Hepatocyte (in vitro differentiated cells): ENCODE measurements around the gene GATAD1. TPM values are rescaled to one million over a fixed set of nuclear protein-coding genes. Genes with fewer than 3 reads are reported as not detected.

Experiments
- DNase-seq: peaks from one replicate; pipeline ENCODE4 v3.0.0-alpha.2; 2016; ENCODE audit warnings: low spot score
- H2AFZ ChIP-seq: fragments of 200-600 bp; sonication (generic); 2 replicates; pipeline ENCODE4 v1.6.0; 2016; ENCODE audit warnings: antibody characterized with exemption, mild to moderate bottlenecking
- H3K27ac ChIP-seq: fragments of 200-600 bp; sonication (generic); 2 replicates; pipeline ENCODE4 v1.5.1; 2016; ENCODE audit warnings: mild to moderate bottlenecking
- H3K27me3 ChIP-seq: fragments of 200-600 bp; sonication (generic); 2 replicates; pipeline ENCODE4 v1.6.1; 2016
- H3K36me3 ChIP-seq: fragments of 200-600 bp; sonication (generic); replicated peaks from 2 replicates; pipeline ENCODE4 v1.5.1; 2016; ENCODE audit warnings: low read depth; ENCODE audit not compliant: insufficient read depth
- H3K4me1 ChIP-seq: fragments of 200-600 bp; sonication (generic); 2 replicates; pipeline ENCODE4 v1.5.1; 2016; ENCODE audit warnings: mild to moderate bottlenecking, moderate library complexity; ENCODE audit not compliant: insufficient read depth
- H3K4me2 ChIP-seq: fragments of 200-600 bp; sonication (generic); 2 replicates; pipeline ENCODE4 v1.6.0; 2016
- H3K4me3 ChIP-seq: fragments of 200-600 bp; sonication (generic); 2 replicates; pipeline ENCODE4 v1.5.1; 2016; ENCODE audit warnings: mild to moderate bottlenecking
- H3K79me2 ChIP-seq: fragments of 200-600 bp; sonication (generic); 2 replicates; pipeline ENCODE4 v1.6.0; 2017; ENCODE audit warnings: mild to moderate bottlenecking
- H3K9me2 ChIP-seq: fragments of 200-600 bp; sonication (generic); replicated peaks from 2 replicates; pipeline ENCODE4 v1.6.0; 2017; ENCODE audit warnings: mild to moderate bottlenecking; ENCODE audit not compliant: insufficient read depth
- H3K9me3 ChIP-seq: fragments of 200-600 bp; sonication (generic); 2 replicates; pipeline ENCODE4 v1.5.1; 2016; ENCODE audit warnings: low read depth, mild to moderate bottlenecking
- H4K20me1 ChIP-seq: fragments of 200-600 bp; sonication (generic); 2 replicates; pipeline ENCODE4 v1.6.0; 2016; ENCODE audit warnings: mild to moderate bottlenecking; ENCODE audit not compliant: insufficient read depth, poor library complexity, severe bottlenecking
- EZH2 ChIP-seq: fragments of 200-600 bp; sonication (generic); IDR thresholded peaks from 2 replicates; pipeline ENCODE4 v1.6.1; 2016; ENCODE audit warnings: antibody characterized with exemption, mild to moderate bottlenecking, borderline replicate concordance
- EZH2phosphoT487 ChIP-seq: fragments of 200-600 bp; sonication (generic); IDR thresholded peaks from one replicate; pipeline ENCODE4 v1.6.1; 2018; ENCODE audit warnings: antibody characterized with exemption, mild to moderate bottlenecking, low read depth, moderate library complexity; ENCODE audit not compliant: unreplicated experiment, severe bottlenecking
- WGBS: methylation state at CpG from one replicate; pipeline ENCODE4 v1.1.6; 2016; ENCODE audit warnings: low lambda C conversion rate; ENCODE audit errors: missing lambda C conversion rate; 5-methylcytosine and 5-hydroxymethylcytosine counted together
- polyA plus RNA-seq: library from polyadenylated mRNA; unstranded; fragments of >200 nt; fragmentation: Nextera tagmentation; extraction: Ambion mirVana; gene quantifications from 2 replicates; pipeline ENCODE4 v1.2.1, GENCODE V29; 2016
- total RNA-seq: library from RNA; depleted of rRNA; stranded (reverse); fragments of >200 nt; gene quantifications from 2 replicates; pipeline ENCODE4 v1.2.3, GENCODE V29; 2014
- TF ChIP-seq, protein P1 (sequence below): fragments of 200-600 bp; sonication (generic); IDR thresholded peaks from 2 replicates; pipeline ENCODE4 v1.5.1; 2016; ENCODE audit warnings: antibody characterized with exemption, mild to moderate bottlenecking; ENCODE audit not compliant: poor library complexity

Gene GATAD1
- total and polyA plus RNA-seq, 2 experiments from 2014 or later, result 28.7 to 33.2 TPM

DNA sequence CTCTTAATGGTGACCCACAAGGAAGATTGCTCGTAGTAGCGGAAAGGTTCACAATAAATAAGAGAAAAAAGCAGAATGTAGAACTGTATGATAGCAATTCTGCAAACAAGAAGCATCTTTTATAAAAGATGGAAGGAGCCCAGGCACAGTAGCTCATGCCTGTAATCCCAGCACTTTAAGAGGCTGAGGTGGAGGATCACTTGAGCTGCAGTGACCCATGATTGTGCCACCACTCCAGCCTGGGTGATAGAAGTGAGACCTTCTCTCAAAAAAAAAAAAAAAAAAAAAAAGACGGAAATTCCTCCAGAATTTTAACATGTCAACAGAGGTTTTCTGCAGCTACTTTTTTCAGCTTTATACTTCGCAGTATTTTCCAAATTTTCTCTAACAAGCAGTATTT is 13.2 kb downstream of the GATAD1 start:
- 92% methylated on average over 4 of the region's 4 CpGs for WGBS

DNA sequence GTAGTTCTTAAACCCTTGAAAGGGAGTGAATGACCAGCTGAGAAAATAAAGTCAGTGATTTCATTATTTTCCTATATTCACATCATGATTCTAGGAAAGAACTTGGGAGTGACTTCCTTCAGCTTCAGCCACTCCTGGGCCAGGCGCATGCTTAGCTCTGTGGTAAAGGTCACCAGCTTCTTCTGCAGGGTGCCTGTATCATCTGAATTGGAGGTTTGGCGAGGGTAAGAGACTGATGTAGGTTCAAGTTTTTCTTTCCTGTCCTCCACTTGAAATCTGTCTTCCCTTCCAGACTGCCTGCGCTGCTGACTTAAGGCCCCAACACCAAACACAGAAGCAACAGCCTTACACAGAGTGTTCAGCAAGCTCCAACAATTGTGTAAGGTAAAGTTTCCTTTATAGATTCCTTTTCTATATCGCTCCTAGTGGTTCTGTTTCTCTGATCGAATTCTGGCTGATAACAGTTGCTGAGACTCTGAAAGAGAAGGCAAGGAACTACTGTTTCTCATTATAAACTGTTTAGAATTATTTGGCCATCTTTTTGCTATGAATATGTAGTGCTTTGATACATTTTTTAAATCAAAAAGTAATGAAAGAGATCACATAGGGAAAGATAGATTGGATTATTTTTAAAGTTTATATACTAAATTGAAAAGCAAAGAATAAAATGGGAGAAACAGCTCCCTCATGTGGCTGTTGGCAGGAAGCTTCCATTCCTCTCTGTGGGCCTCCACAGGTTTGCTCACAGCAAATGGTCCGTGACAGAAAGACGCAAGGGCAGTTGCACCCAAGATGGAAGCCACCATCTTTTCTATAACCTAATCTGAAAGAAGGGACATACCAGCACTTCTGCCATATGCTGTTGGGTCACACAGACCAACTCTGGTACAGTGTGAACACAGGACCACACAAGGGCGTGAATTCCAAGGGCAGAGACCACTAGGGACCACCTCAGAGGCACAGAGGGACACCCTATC is 14.0 kb downstream of the GATAD1 start:
- H3K4me2 ChIP-seq, result no peak overlapping the region
- no peaks in the 10 kb centered on the region for H3K9me2 ChIP-seq
- TF ChIP-seq, protein P1, sequence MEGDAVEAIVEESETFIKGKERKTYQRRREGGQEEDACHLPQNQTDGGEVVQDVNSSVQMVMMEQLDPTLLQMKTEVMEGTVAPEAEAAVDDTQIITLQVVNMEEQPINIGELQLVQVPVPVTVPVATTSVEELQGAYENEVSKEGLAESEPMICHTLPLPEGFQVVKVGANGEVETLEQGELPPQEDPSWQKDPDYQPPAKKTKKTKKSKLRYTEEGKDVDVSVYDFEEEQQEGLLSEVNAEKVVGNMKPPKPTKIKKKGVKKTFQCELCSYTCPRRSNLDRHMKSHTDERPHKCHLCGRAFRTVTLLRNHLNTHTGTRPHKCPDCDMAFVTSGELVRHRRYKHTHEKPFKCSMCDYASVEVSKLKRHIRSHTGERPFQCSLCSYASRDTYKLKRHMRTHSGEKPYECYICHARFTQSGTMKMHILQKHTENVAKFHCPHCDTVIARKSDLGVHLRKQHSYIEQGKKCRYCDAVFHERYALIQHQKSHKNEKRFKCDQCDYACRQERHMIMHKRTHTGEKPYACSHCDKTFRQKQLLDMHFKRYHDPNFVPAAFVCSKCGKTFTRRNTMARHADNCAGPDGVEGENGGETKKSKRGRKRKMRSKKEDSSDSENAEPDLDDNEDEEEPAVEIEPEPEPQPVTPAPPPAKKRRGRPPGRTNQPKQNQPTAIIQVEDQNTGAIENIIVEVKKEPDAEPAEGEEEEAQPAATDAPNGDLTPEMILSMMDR, result peak; percentile 84
- TF ChIP-seq EZH2, result no peak
- TF ChIP-seq EZH2phosphoT487, result no peak
- no peaks in the 10 kb centered on the region for H3K79me2 ChIP-seq
- peak overlapping the region; percentile 17 for H2AFZ ChIP-seq
- H3K36me3 ChIP-seq, result peaks cover 4% of the 10 kb centered on the region
- H3K4me1 ChIP-seq, result no peaks in the 10 kb centered on the region
- DNase-seq, result peak; percentile 63
- H4K20me1 ChIP-seq, result no peaks in the 10 kb centered on the region
- H3K27me3 ChIP-seq, result no peaks in the 10 kb centered on the region
- 68% methylated on average over 8 of the region's 8 CpGs for WGBS
- no peak overlapping the region for H3K4me3 ChIP-seq
- no peaks in the 10 kb centered on the region for H3K9me3 ChIP-seq
- peak overlapping the region; percentile 5 for H3K27ac ChIP-seq

More for the DNA sequence above, 13.2 kb downstream of the GATAD1 start:
- H4K20me1 ChIP-seq, result no peaks in the 10 kb centered on the region
- H3K9me2 ChIP-seq, result no peaks in the 10 kb centered on the region
- no peak overlapping the region for H3K4me3 ChIP-seq
- no peaks in the 10 kb centered on the region for H3K9me3 ChIP-seq
- no peak overlapping the region for H2AFZ ChIP-seq
- no peak overlapping the region for H3K4me2 ChIP-seq
- H3K27me3 ChIP-seq, result no peaks in the 10 kb centered on the region
- H3K4me1 ChIP-seq, result no peaks in the 10 kb centered on the region
- TF ChIP-seq, protein P1, result no peak
- TF ChIP-seq EZH2phosphoT487 (no peak), EZH2 (no peak)
- no peaks in the 10 kb centered on the region for H3K79me2 ChIP-seq
- H3K36me3 ChIP-seq, result peaks cover 4% of the 10 kb centered on the region
- DNase-seq, result no peak
- H3K27ac ChIP-seq, result no peak overlapping the region

DNA sequence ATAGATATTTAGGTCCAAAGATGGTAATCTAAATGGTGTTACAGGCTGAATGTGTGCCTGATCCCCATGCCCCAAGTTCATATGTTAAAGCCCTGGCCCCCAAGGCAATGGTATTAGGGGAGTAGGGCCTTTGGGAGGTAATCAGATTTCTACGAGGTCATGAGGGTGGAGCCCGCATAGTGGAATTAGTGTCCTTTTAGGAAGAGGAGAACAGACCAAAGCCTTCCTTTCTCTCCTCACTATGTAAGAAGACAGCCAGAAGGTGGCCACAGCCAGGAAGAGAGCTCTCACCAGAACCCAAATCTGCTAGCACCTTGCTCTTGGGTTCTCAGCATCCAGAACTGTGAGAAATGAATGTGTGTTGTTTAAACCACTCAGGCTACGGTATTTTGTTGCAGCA is 15.3 kb downstream of the GATAD1 start:
- no peak for DNase-seq
- no peaks in the 10 kb centered on the region for H3K27me3 ChIP-seq
- no peak overlapping the region for H3K27ac ChIP-seq
- no peaks in the 10 kb centered on the region for H3K4me1 ChIP-seq
- H3K4me3 ChIP-seq, result no peak overlapping the region
- TF ChIP-seq EZH2, result no peak
- TF ChIP-seq, protein P1, result no peak
- no peak for TF ChIP-seq EZH2phosphoT487
- H3K9me2 ChIP-seq, result no peaks in the 10 kb centered on the region
- no peak overlapping the region for H2AFZ ChIP-seq
- WGBS, result 92% methylated on average over 3 of the region's 3 CpGs
- H4K20me1 ChIP-seq, result no peaks in the 10 kb centered on the region
- H3K9me3 ChIP-seq, result no peaks in the 10 kb centered on the region
- H3K36me3 ChIP-seq, result no peaks in the 10 kb centered on the region
- no peak overlapping the region for H3K4me2 ChIP-seq
- no peaks in the 10 kb centered on the region for H3K79me2 ChIP-seq
